ENCODE measurements around the gene ADRB2.
A peak's percentile ranks its signal among the peaks of the same experiment; 100 is the strongest.

The ADRB2 gene

GRCh38 chr5:148817606-148818005 is 8.8 kb upstream of the ADRB2 start:
- no peak for DNase-seq (ENCODE audit: extremely low spot score)
- TF ChIP-seq BHLHE40 (IDR thresholded peaks at IDR 0.05; ENCODE audit: borderline replicate concordance) (no peak), ELF4 (IDR thresholded peaks at IDR 0.05) (no peak), ARNT (IDR thresholded peaks at IDR 0.05) (no peak)
- ChIA-PET CTCF (no interaction called here), POLR2A (interaction anchor here (0.6 kb wide), 1 partner anchor 9 kb away, joined by 3 read pairs; the partner anchor contains the start of gene ADRB2)

- TF ChIP-seq FOXK2 (IDR thresholded peaks at IDR 0.05), result no peak
- TF ChIP-seq NFRKB (IDR thresholded peaks at IDR 0.05), result no peak
- TF ChIP-seq FOXM1 (IDR thresholded peaks at IDR 0.05; ENCODE audit: borderline replicate concordance), result no peak
- TF ChIP-seq ELF4 (IDR thresholded peaks at IDR 0.05), result no peak
- TF ChIP-seq LEF1 (IDR thresholded peaks at IDR 0.05; ENCODE audit: borderline replicate concordance), result no peak
- no peak for TF ChIP-seq BHLHE40 (IDR thresholded peaks at IDR 0.05; ENCODE audit: borderline replicate concordance)
- TF ChIP-seq HDGF (IDR thresholded peaks at IDR 0.05; ENCODE audit: borderline replicate concordance), result no peak
- no peak for TF ChIP-seq TARDBP (IDR thresholded peaks at IDR 0.05)
- TF ChIP-seq L3MBTL2 (conservative IDR thresholded peaks at IDR 0.05), result no peak
- TF ChIP-seq FOXA1 (IDR thresholded peaks at IDR 0.05), result no peak
- no peak for TF ChIP-seq ZNF384 (IDR thresholded peaks at IDR 0.05)
- TF ChIP-seq SP1 (IDR thresholded peaks at IDR 0.05), result no peak
- no peak for TF ChIP-seq PKNOX1 (IDR thresholded peaks at IDR 0.05)
- TF ChIP-seq CTBP1 (IDR thresholded peaks at IDR 0.05; ENCODE audit: borderline replicate concordance), result no peak
- TF ChIP-seq ARNT (IDR thresholded peaks at IDR 0.05), result no peak
- TF ChIP-seq SUZ12 (IDR thresholded peaks at IDR 0.05), result no peak
- CTCF ChIA-PET, result interaction anchor here (1.0 to 3.3 kb wide), 8 partner anchors 9 to 294 kb away, joined by 4 to 18 read pairs (median 5); no protein-coding TSS in a partner anchor
- DNase-seq (ENCODE audit: extremely low spot score), result no peak
- POLR2A ChIA-PET, result no interaction called here
Observed at GRCh38 chr5:148820461-148821395, 5.7 kb upstream of the ADRB2 start.

GRCh38 chr5:148823871-148824270 is 2.5 kb upstream of the ADRB2 start:
- TF ChIP-seq FOXA1 (IDR thresholded peaks at IDR 0.05) (no peak), FOXK2 (IDR thresholded peaks at IDR 0.05) (no peak), BHLHE40 (IDR thresholded peaks at IDR 0.05; ENCODE audit: borderline replicate concordance) (no peak), FOXM1 (IDR thresholded peaks at IDR 0.05; ENCODE audit: borderline replicate concordance) (no peak), ARNT (IDR thresholded peaks at IDR 0.05) (no peak), LEF1 (IDR thresholded peaks at IDR 0.05; ENCODE audit: borderline replicate concordance) (no peak), L3MBTL2 (conservative IDR thresholded peaks at IDR 0.05) (no peak)
- no peak for DNase-seq (ENCODE audit: extremely low spot score)
- CTCF ChIA-PET, result no interaction called here
- POLR2A ChIA-PET, result no interaction called here

GRCh38 chr5:148825716-148826052 is 727 bp upstream of the ADRB2 start:
- DNase-seq (ENCODE audit: extremely low spot score), result no peak
- POLR2A ChIA-PET, result interaction anchor here (0.8 to 1.6 kb wide), 10 partner anchors 8 to 91 kb away, joined by 3 to 6 read pairs (median 4); no protein-coding TSS in a partner anchor
- TF ChIP-seq L3MBTL2 (conservative IDR thresholded peaks at IDR 0.05), result no peak
- TF ChIP-seq FOXM1 (IDR thresholded peaks at IDR 0.05; ENCODE audit: borderline replicate concordance), result no peak
- TF ChIP-seq FOXA1 (IDR thresholded peaks at IDR 0.05), result no peak
- CTCF ChIA-PET, result no interaction called here

GRCh38 chr5:148826739-148827070 is 294 bp downstream of the ADRB2 start:
- no peak for TF ChIP-seq ARNT (IDR thresholded peaks at IDR 0.05)
- TF ChIP-seq L3MBTL2 (conservative IDR thresholded peaks at IDR 0.05), result peak; percentile 68
- POLR2A ChIA-PET, result interaction anchor here (0.7 to 1.6 kb wide), 12 partner anchors 9 to 90 kb away, joined by 3 to 6 read pairs (median 4); no protein-coding TSS in a partner anchor

GRCh38 chr5:148827723-148828122 is 1.3 kb downstream of the ADRB2 start:
- ChIA-PET CTCF (interaction anchor here (0.7 to 1.3 kb wide), 4 partner anchors 35 to 97 kb away, joined by 3 to 4 read pairs (median 4); no protein-coding TSS in a partner anchor), POLR2A (no interaction called here)
- TF ChIP-seq ARNT (IDR thresholded peaks at IDR 0.05) (no peak), L3MBTL2 (conservative IDR thresholded peaks at IDR 0.05) (no peak), LEF1 (IDR thresholded peaks at IDR 0.05; ENCODE audit: borderline replicate concordance) (no peak), FOXK2 (IDR thresholded peaks at IDR 0.05) (no peak), ZNF384 (IDR thresholded peaks at IDR 0.05) (no peak), FOXA1 (IDR thresholded peaks at IDR 0.05) (no peak)
- no peak for DNase-seq (ENCODE audit: extremely low spot score)

More at GRCh38 chr5:148826739-148827070, 294 bp downstream of the ADRB2 start:
- CTCF ChIA-PET, result interaction anchor here (0.8 kb wide), 1 partner anchor 131 kb away, joined by 3 read pairs; no protein-coding TSS in a partner anchor
- DNase-seq (ENCODE audit: extremely low spot score), result no peak

GRCh38 chr5:148828511-148829247 is 2.3 kb downstream of the ADRB2 start:
- DNase-seq (ENCODE audit: extremely low spot score), result no peak
- ChIA-PET CTCF (interaction anchor here (0.6 to 1.3 kb wide), 7 partner anchors 23 to 289 kb away, joined by 3 to 4 read pairs (median 3); no protein-coding TSS in a partner anchor), POLR2A (no interaction called here)
- TF ChIP-seq NFRKB (IDR thresholded peaks at IDR 0.05), result no peak
- TF ChIP-seq ARNT (IDR thresholded peaks at IDR 0.05), result no peak
- TF ChIP-seq HDGF (IDR thresholded peaks at IDR 0.05; ENCODE audit: borderline replicate concordance), result no peak
- no peak for TF ChIP-seq SP1 (IDR thresholded peaks at IDR 0.05)
- no peak for TF ChIP-seq TARDBP (IDR thresholded peaks at IDR 0.05)
- TF ChIP-seq FOXA1 (IDR thresholded peaks at IDR 0.05), result no peak
- no peak for TF ChIP-seq LEF1 (IDR thresholded peaks at IDR 0.05; ENCODE audit: borderline replicate concordance)
- TF ChIP-seq FOXM1 (IDR thresholded peaks at IDR 0.05; ENCODE audit: borderline replicate concordance), result no peak
- TF ChIP-seq L3MBTL2 (conservative IDR thresholded peaks at IDR 0.05), result no peak
- no peak for TF ChIP-seq ELF4 (IDR thresholded peaks at IDR 0.05)
- TF ChIP-seq ZNF384 (IDR thresholded peaks at IDR 0.05), result no peak
